Activated CD4-positive, alpha-beta memory T cell treated with anti-CD3 and anti-CD28 coated beads for 36 hours (primary cell): Measurements from ENCODE around the gene ZNF628. TPM values are rescaled to one million over a fixed set of nuclear protein-coding genes. Genes with fewer than 3 reads are reported as not detected.
A peak's percentile ranks its signal among the peaks of the same experiment; 100 is the strongest.
"Not testable (repeated sequence)": the region's sequence is repeated elsewhere in the genome, so short reads cannot be mapped to it uniquely, and the experiment has no call there.

Experiments
- CTCF ChIA-PET: fragments of 350-600 bp; sonication (Branson Sonifier 250); formaldehyde crosslinking; loops from one replicate; lab custom pipeline; 2021; ENCODE audit warnings: antibody characterized with exemption, inconsistent platforms; lab: Charles Lee
- POLR2A ChIA-PET: fragments of 350-600 bp; sonication (Branson Sonifier 250); formaldehyde crosslinking; loops from one replicate; lab custom pipeline; 2021; ENCODE audit warnings: antibody characterized with exemption; lab: Charles Lee
- DNase-seq: peaks from one replicate; pipeline ENCODE4 v3.0.0-alpha.2; 2020
- H3K27ac Mint-ChIP-seq: one replicate; pipeline ENCODE4 v1.8.0; 2021; ENCODE audit warnings: mixed read lengths
- H3K27me3 Mint-ChIP-seq: one replicate; pipeline ENCODE4 v1.8.0; 2021; ENCODE audit warnings: mixed read lengths
- H3K36me3 Mint-ChIP-seq: one replicate; pipeline ENCODE4 v1.8.0; 2021; ENCODE audit warnings: mixed read lengths
- H3K4me1 Mint-ChIP-seq: one replicate; pipeline ENCODE4 v1.8.0; 2021; ENCODE audit warnings: low read depth, mixed read lengths
- H3K4me3 Mint-ChIP-seq: one replicate; pipeline ENCODE4 v1.8.0; 2021; ENCODE audit warnings: mild to moderate bottlenecking, mixed read lengths
- H3K9me3 Mint-ChIP-seq: one replicate; pipeline ENCODE4 v1.8.0; 2021; ENCODE audit warnings: mixed read lengths
- intact Hi-C: fragments of 100-400 bp; cut with micrococcal nuclease; formaldehyde crosslinking; loops from one replicate; pipeline ENCODE4 v1.15.1; 2023
- total RNA-seq, 2 experiments: library from RNA; stranded (reverse); gene quantifications; one replicate each; pipeline ENCODE4 v1.2.3, GENCODE V29; 2021

The ZNF628 gene
- total RNA-seq, 2 experiments from 2014 or later: 5.8 to 6.9 TPM

- intact Hi-C loops: no loop called here
- CTCF ChIA-PET: no interaction called here
- no peak for DNase-seq
- POLR2A ChIA-PET: no interaction called here
- Mint-ChIP-seq H3K36me3 (no peaks in the 10 kb centered on the region), H3K9me3 (no peaks in the 10 kb centered on the region), H3K4me3 (no peak overlapping the region), H3K4me1 (peaks cover 14% of the 10 kb centered on the region), H3K27me3 (peaks cover 74% of the 10 kb centered on the region), H3K27ac (no peak overlapping the region)
These were observed 34.6 kb upstream of the ZNF628 start for GRCh38 chr19:55441692-55442321.

GRCh38 chr19:55442372-55442961 is 34.0 kb upstream of the ZNF628 start:
- intact Hi-C loops: no loop called here
- no peaks in the 10 kb centered on the region for H3K36me3 Mint-ChIP-seq
- H3K27ac Mint-ChIP-seq: no peak overlapping the region
- no peak for DNase-seq
- no peaks in the 10 kb centered on the region for H3K9me3 Mint-ChIP-seq
- H3K27me3 Mint-ChIP-seq: peaks cover 67% of the 10 kb centered on the region
- POLR2A ChIA-PET: no interaction called here
- H3K4me3 Mint-ChIP-seq: no peak overlapping the region
- CTCF ChIA-PET: no interaction called here
- H3K4me1 Mint-ChIP-seq: peaks cover 14% of the 10 kb centered on the region

- no peaks in the 10 kb centered on the region for H3K36me3 Mint-ChIP-seq
- peaks cover 64% of the 10 kb centered on the region for H3K27me3 Mint-ChIP-seq
- H3K9me3 Mint-ChIP-seq: no peaks in the 10 kb centered on the region
- intact Hi-C loops: no loop called here
- POLR2A ChIA-PET: no interaction called here
- no peak for DNase-seq
- H3K4me1 Mint-ChIP-seq: peaks cover 14% of the 10 kb centered on the region
- H3K27ac Mint-ChIP-seq: no peak within 1 kb of the TSS
- CTCF ChIA-PET: no interaction called here
- H3K4me3 Mint-ChIP-seq: no peak within 1 kb of the TSS
These were observed 33.2 kb upstream of the ZNF628 start, which contains the start of gene SHISA7 for GRCh38 chr19:55443045-55443823. Gene SHISA7 (minus strand): TSS chr19:55443300. CDS start chr19:55442863, 437 bp downstream.

GRCh38 chr19:55443824-55444480 is 32.5 kb upstream of the ZNF628 start:
- H3K27ac Mint-ChIP-seq: no peak overlapping the region
- H3K9me3 Mint-ChIP-seq: no peaks in the 10 kb centered on the region
- peaks cover 56% of the 10 kb centered on the region for H3K27me3 Mint-ChIP-seq
- no peak overlapping the region for H3K4me3 Mint-ChIP-seq
- intact Hi-C loops: no loop called here
- no peaks in the 10 kb centered on the region for H3K36me3 Mint-ChIP-seq
- no peak for DNase-seq
- peaks cover 14% of the 10 kb centered on the region for H3K4me1 Mint-ChIP-seq
- ChIA-PET POLR2A (no interaction called here), CTCF (no interaction called here)

- CTCF ChIA-PET: interaction anchor here (1.0 kb wide), 1 partner anchor 9 kb away, joined by 3 read pairs; no protein-coding TSS in a partner anchor
- H3K36me3 Mint-ChIP-seq: no peaks in the 10 kb centered on the region
- no peak for DNase-seq
- no peak overlapping the region for H3K27ac Mint-ChIP-seq
- peaks cover 50% of the 10 kb centered on the region for H3K27me3 Mint-ChIP-seq
- peaks cover 14% of the 10 kb centered on the region for H3K4me1 Mint-ChIP-seq
- H3K9me3 Mint-ChIP-seq: no peaks in the 10 kb centered on the region
- H3K4me3 Mint-ChIP-seq: no peak overlapping the region
- intact Hi-C loops: no loop called here
- POLR2A ChIA-PET: no interaction called here
These were observed 31.8 kb upstream of the ZNF628 start for GRCh38 chr19:55444646-55445045.

GRCh38 chr19:55446060-55446459 is 30.4 kb upstream of the ZNF628 start:
- DNase-seq: no peak
- H3K4me1 Mint-ChIP-seq: peaks cover 10% of the 10 kb centered on the region
- H3K9me3 Mint-ChIP-seq: no peaks in the 10 kb centered on the region
- no peak overlapping the region for H3K27ac Mint-ChIP-seq
- no peak overlapping the region for H3K4me3 Mint-ChIP-seq
- no peaks in the 10 kb centered on the region for H3K36me3 Mint-ChIP-seq
- ChIA-PET POLR2A (interaction anchor here (0.9 kb wide), 1 partner anchor 288 kb away, joined by 3 read pairs; the partner anchor contains the start of gene TNNI3), CTCF (interaction anchor here (0.9 kb wide), 1 partner anchor 28 kb away, joined by 4 read pairs; no protein-coding TSS in a partner anchor)
- intact Hi-C loops: no loop called here
- H3K27me3 Mint-ChIP-seq: peaks cover 46% of the 10 kb centered on the region

GRCh38 chr19:55447421-55448174 is 28.8 kb upstream of the ZNF628 start:
- Mint-ChIP-seq H3K9me3 (no peaks in the 10 kb centered on the region), H3K36me3 (no peaks in the 10 kb centered on the region), H3K27me3 (peaks cover 42% of the 10 kb centered on the region), H3K4me3 (no peak overlapping the region), H3K4me1 (peaks cover 7% of the 10 kb centered on the region), H3K27ac (no peak overlapping the region)
- no peak for DNase-seq
- CTCF ChIA-PET: no interaction called here
- POLR2A ChIA-PET: interaction anchor here (0.6 kb wide), 1 partner anchor 1280 kb away, joined by 3 read pairs; no protein-coding TSS in a partner anchor
- intact Hi-C loops: no loop called here

GRCh38 chr19:55448175-55448490 is 28.3 kb upstream of the ZNF628 start:
- DNase-seq, H3K27ac Mint-ChIP-seq, H3K9me3 Mint-ChIP-seq, intact Hi-C loops, H3K4me3 Mint-ChIP-seq, H3K36me3 Mint-ChIP-seq, POLR2A ChIA-PET, H3K4me1 Mint-ChIP-seq, CTCF ChIA-PET: not testable (repeated sequence)
- peaks cover 41% of the 10 kb centered on the region for H3K27me3 Mint-ChIP-seq

- H3K36me3 Mint-ChIP-seq: no peaks in the 10 kb centered on the region
- intact Hi-C loops: no loop called here
- peaks cover 35% of the 10 kb centered on the region for H3K27me3 Mint-ChIP-seq
- DNase-seq: no peak
- POLR2A ChIA-PET: no interaction called here
- CTCF ChIA-PET: interaction anchor here (1.2 kb wide), 1 partner anchor 18 kb away, joined by 3 read pairs; no protein-coding TSS in a partner anchor
- peaks cover 7% of the 10 kb centered on the region for H3K4me1 Mint-ChIP-seq
- H3K4me3 Mint-ChIP-seq: no peak overlapping the region
- no peaks in the 10 kb centered on the region for H3K9me3 Mint-ChIP-seq
- no peak overlapping the region for H3K27ac Mint-ChIP-seq
These were observed 26.9 kb upstream of the ZNF628 start for GRCh38 chr19:55449469-55449868.

- no peaks in the 10 kb centered on the region for H3K9me3 Mint-ChIP-seq
- CTCF ChIA-PET: no interaction called here
- peak overlapping the region; percentile 31 for H3K4me3 Mint-ChIP-seq
- no peak overlapping the region for H3K27ac Mint-ChIP-seq
- H3K4me1 Mint-ChIP-seq: peaks cover 7% of the 10 kb centered on the region
- DNase-seq: no peak
- intact Hi-C loops: no loop called here
- H3K36me3 Mint-ChIP-seq: peaks cover 4% of the 10 kb centered on the region
- peaks cover 22% of the 10 kb centered on the region for H3K27me3 Mint-ChIP-seq
- POLR2A ChIA-PET: interaction anchor here (0.7 kb wide), 1 partner anchor 196 kb away, joined by 3 read pairs; no protein-coding TSS in a partner anchor
These were observed 25.1 kb upstream of the ZNF628 start for GRCh38 chr19:55451163-55451964.
